Loucy (cell line): ENCODE measurements around the gene SUPT3H.

Experiments used
- H2AFZ ChIP-seq: fragments of 200-600 bp; sonication (generic); 2 replicates; pipeline ENCODE4 v1.6.0; 2016; ENCODE audit warnings: antibody characterized with exemption, mild to moderate bottlenecking, low read length, moderate library complexity
- H3F3A ChIP-seq: fragments of 200-600 bp; 2 replicates; pipeline ENCODE4 v1.6.0; 2016; ENCODE audit warnings: antibody characterized with exemption, low read depth, mild to moderate bottlenecking
- H3K27me3 ChIP-seq: fragments of 200-600 bp; sonication (generic); 2 replicates; pipeline ENCODE4 v1.6.1; 2014; ENCODE audit warnings: low read length, mild to moderate bottlenecking; ENCODE audit not compliant: insufficient read depth, poor library complexity, severe bottlenecking
- H3K36me3 ChIP-seq: fragments of 200-600 bp; sonication (generic); 2 replicates; pipeline ENCODE4 v1.6.1; 2016; ENCODE audit warnings: low read length; ENCODE audit not compliant: insufficient read depth
- H3K4me1 ChIP-seq: fragments of 200-600 bp; sonication (generic); 2 replicates; pipeline ENCODE4 v1.5.1; 2014; ENCODE audit warnings: low read length, mild to moderate bottlenecking; ENCODE audit not compliant: insufficient read depth, poor library complexity, severe bottlenecking
- H3K4me2 ChIP-seq: fragments of 200-600 bp; sonication (generic); 2 replicates; pipeline ENCODE4 v1.6.0; 2014; ENCODE audit warnings: antibody characterized with exemption, low read length, low read depth, mild to moderate bottlenecking; ENCODE audit not compliant: poor library complexity, severe bottlenecking
- H3K4me3 ChIP-seq: fragments of 200-600 bp; sonication (generic); 2 replicates; pipeline ENCODE4 v1.5.1; 2014; ENCODE audit warnings: low read length, mild to moderate bottlenecking, mixed read lengths; ENCODE audit not compliant: poor library complexity, severe bottlenecking
- H3K79me2 ChIP-seq: fragments of 200-600 bp; sonication (generic); 2 replicates; pipeline ENCODE4 v1.6.1; 2014; ENCODE audit warnings: low read length; ENCODE audit not compliant: insufficient read depth
- H3K9ac ChIP-seq: fragments of 200-600 bp; sonication (generic); 2 replicates; pipeline ENCODE4 v1.6.0; 2014; ENCODE audit warnings: mild to moderate bottlenecking, low read depth, low read length, moderate library complexity; ENCODE audit not compliant: poor library complexity, severe bottlenecking
- H3K9me2 ChIP-seq: fragments of 200-600 bp; sonication (generic); replicated peaks from 2 replicates; pipeline ENCODE4 v1.6.1; 2016; ENCODE audit warnings: low read depth, low read length, mixed read lengths
- H3K9me3 ChIP-seq: fragments of 200-600 bp; sonication (generic); 2 replicates; pipeline ENCODE4 v1.6.1; 2014; ENCODE audit warnings: mild to moderate bottlenecking, antibody characterized with exemption, low read length, low read depth; ENCODE audit not compliant: insufficient read depth
- H4K20me1 ChIP-seq: fragments of 200-600 bp; sonication (generic); 2 replicates; pipeline ENCODE4 v1.6.0; 2014; ENCODE audit warnings: antibody characterized with exemption, low read length, mild to moderate bottlenecking; ENCODE audit not compliant: insufficient read depth, poor library complexity, severe bottlenecking
- CTCF ChIP-seq: fragments of 200-600 bp; sonication (generic); conservative IDR thresholded peaks from 2 replicates; pipeline ENCODE4 v1.5.1; 2014; ENCODE audit warnings: mild to moderate bottlenecking, antibody characterized with exemption, low read length
- EZH2phosphoT487 ChIP-seq: fragments of 200-600 bp; IDR thresholded peaks from 2 replicates; pipeline ENCODE4 v1.6.1; 2018; ENCODE audit warnings: antibody characterized with exemption, mild to moderate bottlenecking, moderate library complexity, borderline replicate concordance

The SUPT3H gene

GRCh38 chr6:44779130-44779826 lies 598.5 kb downstream of the SUPT3H start:
- TF ChIP-seq CTCF: no peak
- no peak for TF ChIP-seq EZH2phosphoT487
- peaks cover 6% of the 10 kb centered on the region for H3K4me1 ChIP-seq

More at GRCh38 chr6:44779130-44779826, 598.5 kb downstream of the SUPT3H start:
- no peak overlapping the region for H3K4me3 ChIP-seq
- H3K36me3 ChIP-seq: no peaks in the 10 kb centered on the region
- H3K27me3 ChIP-seq: no peaks in the 10 kb centered on the region
- no peak overlapping the region for H3K9ac ChIP-seq
- H3K4me2 ChIP-seq: no peak overlapping the region
- H2AFZ ChIP-seq: no peak overlapping the region
- H4K20me1 ChIP-seq: no peaks in the 10 kb centered on the region
- no peaks in the 10 kb centered on the region for H3K9me2 ChIP-seq
- H3K79me2 ChIP-seq: no peaks in the 10 kb centered on the region
- no peaks in the 10 kb centered on the region for H3K9me3 ChIP-seq
- no peaks in the 10 kb centered on the region for H3F3A ChIP-seq
